GM18909 (cell line): ENCODE measurements around the gene CEBPB.
"Not testable (repeated sequence)": the region's sequence is repeated elsewhere in the genome, so short reads cannot be mapped to it uniquely, and the experiment has no call there.

Experiments
- ATAC-seq: cut with Tn5 transposase; IDR thresholded peaks from one replicate; pipeline ENCODE4 v1.9.1; 2021; ENCODE audit warnings: mild to moderate bottlenecking; ENCODE audit not compliant: unreplicated experiment, poor library complexity

Gene CEBPB

GRCh38 chr20:50207026-50207425 lies 16.4 kb downstream of the CEBPB start:
- ATAC-seq: no peak

GRCh38 chr20:50208085-50208491 lies 17.5 kb downstream of the CEBPB start:
- ATAC-seq: no peak

GRCh38 chr20:50208815-50209214 lies 18.2 kb downstream of the CEBPB start:
- not testable (repeated sequence) for ATAC-seq

GRCh38 chr20:50210066-50210619 lies 19.5 kb downstream of the CEBPB start:
- ATAC-seq: no peak

GRCh38 chr20:50211091-50211490 lies 20.5 kb downstream of the CEBPB start:
- ATAC-seq: no peak

GRCh38 chr20:50213531-50214106 lies 23.0 kb downstream of the CEBPB start:
- no peak for ATAC-seq

GRCh38 chr20:50214226-50215024 lies 23.8 kb downstream of the CEBPB start:
- no peak for ATAC-seq

- ATAC-seq: no peak
Measured at GRCh38 chr20:50215101-50215690, 24.6 kb downstream of the CEBPB start.

- ATAC-seq: no peak
Measured at GRCh38 chr20:50215926-50216325, 25.3 kb downstream of the CEBPB start.

GRCh38 chr20:50216543-50217206 lies 26.0 kb downstream of the CEBPB start:
- ATAC-seq: no peak

GRCh38 chr20:50217207-50217949 lies 26.7 kb downstream of the CEBPB start:
- ATAC-seq: no peak

GRCh38 chr20:50218987-50219435 lies 28.4 kb downstream of the CEBPB start:
- no peak for ATAC-seq

- no peak for ATAC-seq
Measured at GRCh38 chr20:50219600-50219999, 29.0 kb downstream of the CEBPB start.

GRCh38 chr20:50220093-50220893 lies 29.7 kb downstream of the CEBPB start:
- ATAC-seq: no peak

- no peak for ATAC-seq
Measured at GRCh38 chr20:50220894-50221365, 30.3 kb downstream of the CEBPB start.

GRCh38 chr20:50221501-50222308 lies 31.1 kb downstream of the CEBPB start:
- no peak for ATAC-seq

GRCh38 chr20:50222309-50223038 lies 31.8 kb downstream of the CEBPB start:
- no peak for ATAC-seq
